ENCODE data around the gene RTN4RL2. TPM values are rescaled to one million over a fixed set of nuclear protein-coding genes. Genes with fewer than 3 reads are reported as not detected.
A peak's percentile ranks its signal among the peaks of the same experiment; 100 is the strongest.

Gene RTN4RL2
- total RNA-seq, 6 experiments from 2014 or later: 12.5 to 54.4 (median 18.6) TPM

DNA sequence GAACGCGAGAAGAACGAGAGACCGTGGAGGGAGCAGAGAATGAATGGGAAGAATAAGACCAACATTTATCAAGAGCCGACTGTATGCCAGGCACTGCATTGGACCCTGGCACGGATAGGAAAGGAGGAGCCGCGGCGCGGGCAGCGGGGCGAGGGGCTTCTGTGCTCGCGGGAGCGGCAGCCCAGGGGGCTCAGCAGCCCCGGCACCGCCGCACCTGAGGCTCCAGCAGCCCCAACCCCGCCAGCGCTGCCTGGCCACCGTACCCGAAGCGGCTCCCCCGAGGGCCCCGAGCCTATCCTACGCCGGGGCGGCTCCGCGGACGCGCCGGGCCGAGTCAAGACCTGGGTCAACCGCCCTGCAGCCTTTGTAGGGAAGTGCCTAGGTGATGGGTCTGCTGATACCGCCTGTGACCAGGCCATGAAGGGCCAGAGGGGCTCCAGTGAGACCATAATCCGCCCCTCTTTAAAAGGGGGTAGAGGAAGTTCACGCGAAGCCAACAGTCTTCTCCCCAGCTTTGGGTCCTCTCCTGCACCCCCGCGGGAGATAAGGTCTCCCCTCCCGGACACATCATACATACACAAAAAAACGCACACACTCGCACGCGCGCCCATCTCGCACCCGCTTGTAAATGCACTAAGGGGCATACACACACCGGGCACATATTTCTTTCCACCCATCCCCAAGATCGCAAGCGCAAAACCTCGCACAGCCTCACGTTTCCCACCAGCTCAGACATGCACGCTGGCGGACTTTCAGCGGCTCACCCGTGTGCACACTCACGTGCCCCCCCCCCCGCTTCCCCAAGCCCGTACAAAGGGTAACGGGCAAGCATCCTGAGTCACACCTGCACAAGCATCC lies 935 bp upstream of the RTN4RL2 start:
- ATAC-seq (peak in 3 of 4 donors; percentile 3 to 25 (median 11)), DNase-seq (peak in 2 of 3 donors; percentile 67 to 73)
- H3K9me3 ChIP-seq: no peaks in the 10 kb centered on the region
- H3K27ac ChIP-seq: peak overlapping the region; percentile 23 to 74 (median 70)
- no peak for TF ChIP-seq POLR2A (IDR thresholded peaks at IDR 0.05)
- TF ChIP-seq, protein P1, sequence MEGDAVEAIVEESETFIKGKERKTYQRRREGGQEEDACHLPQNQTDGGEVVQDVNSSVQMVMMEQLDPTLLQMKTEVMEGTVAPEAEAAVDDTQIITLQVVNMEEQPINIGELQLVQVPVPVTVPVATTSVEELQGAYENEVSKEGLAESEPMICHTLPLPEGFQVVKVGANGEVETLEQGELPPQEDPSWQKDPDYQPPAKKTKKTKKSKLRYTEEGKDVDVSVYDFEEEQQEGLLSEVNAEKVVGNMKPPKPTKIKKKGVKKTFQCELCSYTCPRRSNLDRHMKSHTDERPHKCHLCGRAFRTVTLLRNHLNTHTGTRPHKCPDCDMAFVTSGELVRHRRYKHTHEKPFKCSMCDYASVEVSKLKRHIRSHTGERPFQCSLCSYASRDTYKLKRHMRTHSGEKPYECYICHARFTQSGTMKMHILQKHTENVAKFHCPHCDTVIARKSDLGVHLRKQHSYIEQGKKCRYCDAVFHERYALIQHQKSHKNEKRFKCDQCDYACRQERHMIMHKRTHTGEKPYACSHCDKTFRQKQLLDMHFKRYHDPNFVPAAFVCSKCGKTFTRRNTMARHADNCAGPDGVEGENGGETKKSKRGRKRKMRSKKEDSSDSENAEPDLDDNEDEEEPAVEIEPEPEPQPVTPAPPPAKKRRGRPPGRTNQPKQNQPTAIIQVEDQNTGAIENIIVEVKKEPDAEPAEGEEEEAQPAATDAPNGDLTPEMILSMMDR (IDR thresholded peaks at IDR 0.05): no peak
- no peaks in the 10 kb centered on the region for H3K36me3 ChIP-seq
- intact Hi-C loops (cut with DNase I): loop anchor here in 1 of 2 donors (10.0 kb wide), 1 partner anchor 185 kb away; the partner anchor contains the start of gene YPEL4
- H3K4me3 ChIP-seq: peak overlapping the region; percentile 56 to 65 (median 61)
- H3K27me3 ChIP-seq: no peaks in the 10 kb centered on the region
- 2% methylated on average over 17 of the region's 62 CpGs for WGBS (ENCODE audit: insufficient coverage, low coverage, low lambda C conversion rate, missing lambda C conversion rate)
- peaks cover 0 to 49% (median 9%) of the 10 kb centered on the region in 4 donors for H3K4me1 ChIP-seq

DNA sequence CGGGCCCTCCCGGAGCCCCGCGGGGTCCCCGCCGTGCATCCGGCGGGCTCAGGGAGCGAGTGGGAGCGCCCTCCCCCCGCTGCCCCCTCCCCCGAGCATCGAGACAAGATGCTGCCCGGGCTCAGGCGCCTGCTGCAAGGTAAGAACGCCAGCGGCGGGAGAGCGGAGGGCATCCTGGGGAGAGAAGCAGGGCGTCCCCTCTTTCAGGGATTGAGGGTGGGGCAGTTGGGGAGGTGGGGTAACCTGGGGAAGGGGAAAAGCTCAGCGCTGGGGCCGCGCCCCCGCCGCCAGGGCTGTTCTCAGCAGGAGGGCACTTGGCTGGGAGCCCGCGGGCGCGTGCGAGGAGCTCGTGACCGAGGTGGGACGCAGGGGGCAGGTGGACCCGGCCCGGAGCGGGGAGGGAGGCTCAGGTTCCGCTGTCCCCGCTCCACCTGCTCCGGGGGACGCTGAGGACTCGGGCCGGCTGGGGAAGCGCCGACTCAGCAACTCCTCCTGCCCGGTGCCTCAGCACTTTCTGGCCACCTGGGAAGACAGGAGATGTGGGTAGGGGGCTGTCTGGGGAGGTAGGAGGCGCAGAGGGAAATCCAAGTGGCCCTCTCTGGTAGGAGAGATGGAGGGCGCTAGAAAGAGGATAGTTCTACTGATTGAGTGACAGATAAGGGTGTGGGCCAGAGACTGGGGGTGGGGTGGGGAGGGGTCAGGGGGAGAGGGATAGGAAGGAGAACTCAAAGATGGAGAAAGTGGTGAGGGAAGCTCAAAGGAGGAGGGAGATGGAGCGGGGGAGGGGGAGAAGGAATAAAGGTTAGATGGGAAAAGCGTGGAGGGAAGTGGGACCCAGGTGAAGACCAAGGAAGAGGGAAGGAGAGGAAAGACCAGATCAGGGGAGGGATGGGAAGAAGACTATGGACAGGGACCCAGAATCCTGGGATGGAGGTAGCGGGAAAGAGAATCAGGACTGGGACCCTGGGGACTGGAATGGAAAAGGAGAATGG lies 726 bp downstream of the RTN4RL2 start:
- Histone ChIP-seq H3K27me3 (no peaks in the 10 kb centered on the region), H3K9me3 (no peaks in the 10 kb centered on the region), H3K27ac (peak overlapping the region in 1 of 3 donors; percentile 24), H3K4me1 (peaks cover 0 to 41% (median 7%) of the 10 kb centered on the region in 4 donors), H3K4me3 (peak overlapping the region; percentile 56 to 65 (median 61)), H3K36me3 (no peaks in the 10 kb centered on the region)
- 50% methylated on average over 4 of the region's 50 CpGs for WGBS (ENCODE audit: insufficient coverage, low coverage, low lambda C conversion rate, missing lambda C conversion rate)
- intact Hi-C loops (cut with DNase I): loop anchor here in 1 of 2 donors (10.0 kb wide), 1 partner anchor 184 kb away; the partner anchor contains the start of gene YPEL4
- TF ChIP-seq, protein P1 (IDR thresholded peaks at IDR 0.05): no peak
- no peak for TF ChIP-seq POLR2A (IDR thresholded peaks at IDR 0.05)
- ATAC-seq: no peak
- peak in 1 of 3 donors; percentile 61 for DNase-seq

DNA sequence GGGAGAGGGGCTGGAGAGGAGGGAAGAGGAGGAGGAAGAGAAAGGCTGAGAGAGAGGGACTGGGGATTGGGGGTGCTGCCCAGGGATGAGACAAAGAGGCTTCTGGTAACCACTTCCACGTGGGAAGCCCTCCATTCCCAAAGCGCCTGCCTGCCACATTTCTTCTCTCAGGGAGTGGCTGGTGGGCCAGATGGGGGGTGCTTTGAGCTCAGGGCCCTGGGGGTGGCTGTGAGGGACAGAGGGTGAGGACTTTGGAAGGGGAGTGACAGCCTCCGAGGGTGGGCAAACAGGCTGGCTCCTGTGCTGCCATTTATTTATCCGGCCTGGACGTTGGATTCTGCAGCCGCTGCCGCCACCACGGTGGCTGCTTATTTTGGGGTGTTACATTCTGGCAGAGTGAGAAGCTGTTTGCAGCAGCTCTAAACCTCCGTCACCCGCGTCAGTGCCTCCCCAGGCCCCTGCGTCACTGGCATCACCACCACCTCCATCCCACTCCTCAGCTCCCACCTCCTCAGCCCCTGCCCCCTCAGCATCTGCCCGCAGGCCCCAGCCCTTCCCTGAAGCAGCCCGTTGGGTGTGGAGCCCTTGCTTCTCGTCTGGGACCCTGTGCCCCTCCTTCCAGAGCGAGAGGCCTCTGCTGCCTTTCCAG lies 1.6 kb downstream of the RTN4RL2 start:
- TF ChIP-seq, protein P1 (IDR thresholded peaks at IDR 0.05): no peak
- TF ChIP-seq POLR2A (IDR thresholded peaks at IDR 0.05): no peak
- Histone ChIP-seq H3K4me1 (peaks cover 0 to 34% (median 7%) of the 10 kb centered on the region in 4 donors), H3K27me3 (no peaks in the 10 kb centered on the region), H3K36me3 (no peaks in the 10 kb centered on the region), H3K27ac (no peak overlapping the region), H3K4me3 (peak overlapping the region in 1 of 3 donors; percentile 61), H3K9me3 (no peaks in the 10 kb centered on the region)
- DNase-seq (no peak), ATAC-seq (no peak)
- intact Hi-C loops (cut with DNase I): loop anchor here in 1 of 2 donors (10.0 kb wide), 1 partner anchor 183 kb away; the partner anchor contains the start of gene YPEL4
- 82% methylated on average over 6 of the region's 16 CpGs for WGBS (ENCODE audit: insufficient coverage, low coverage, low lambda C conversion rate, missing lambda C conversion rate)

DNA sequence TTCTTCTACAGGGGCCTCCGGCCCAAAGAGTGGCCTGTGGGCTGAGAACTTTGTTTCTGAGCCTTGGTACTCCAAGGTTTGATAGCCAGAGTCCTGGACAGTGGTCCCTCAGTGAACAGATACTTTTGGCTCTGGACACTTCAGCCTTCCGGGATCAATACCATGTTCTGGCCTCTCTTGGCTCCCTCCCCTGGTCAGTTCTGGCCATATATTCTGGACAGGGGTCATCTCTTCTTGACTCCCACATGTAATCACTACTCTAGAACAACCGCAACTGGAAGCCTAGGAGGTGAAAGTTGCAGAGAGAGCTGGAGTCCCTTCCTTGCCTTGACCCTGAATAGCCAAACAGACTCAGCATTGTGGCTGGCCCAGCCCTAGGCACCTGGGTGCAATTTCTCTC lies 2.3 kb downstream of the RTN4RL2 start:
- intact Hi-C loops (cut with DNase I): loop anchor here in 1 of 2 donors (10.0 kb wide), 1 partner anchor 182 kb away; the partner anchor contains the start of gene YPEL4
- no peaks in the 10 kb centered on the region for H3K36me3 ChIP-seq
- H3K27ac ChIP-seq: no peak overlapping the region
- no peak overlapping the region for H3K4me3 ChIP-seq
- DNase-seq (no peak), ATAC-seq (no peak)
- 25% methylated on average over 2 of the region's 3 CpGs for WGBS (ENCODE audit: insufficient coverage, low coverage, low lambda C conversion rate, missing lambda C conversion rate)
- H3K4me1 ChIP-seq: peaks cover 0 to 28% (median 6%) of the 10 kb centered on the region in 4 donors
- no peaks in the 10 kb centered on the region for H3K9me3 ChIP-seq
- H3K27me3 ChIP-seq: no peaks in the 10 kb centered on the region
- TF ChIP-seq, protein P1 (IDR thresholded peaks at IDR 0.05): peak in 1 of 4 donors; percentile 8
- no peak for TF ChIP-seq POLR2A (IDR thresholded peaks at IDR 0.05)
